Mesendoderm (in vitro differentiated cells): ENCODE results near the gene CCSER2.
"Not testable (repeated sequence)": the region's sequence is repeated elsewhere in the genome, so short reads cannot be mapped to it uniquely, and the experiment has no call there.

Source experiments
- DNase-seq: peaks from one replicate; pipeline ENCODE4 v3.0.0; 2013
- H2AK5ac ChIP-seq: 2 replicates; pipeline ENCODE4 v1.6.1; 2013; ENCODE audit warnings: low read length, inconsistent platforms
- H2BK120ac ChIP-seq: 2 replicates; pipeline ENCODE4 v1.6.1; 2013; ENCODE audit warnings: low read depth, mild to moderate bottlenecking, low read length, moderate library complexity, mixed read lengths
- H2BK15ac ChIP-seq: replicated peaks from 2 replicates; pipeline ENCODE4 v1.6.1; 2013; ENCODE audit warnings: low read depth, mild to moderate bottlenecking, moderate library complexity
- H2BK5ac ChIP-seq: 2 replicates; pipeline ENCODE4 v1.6.1; 2013; ENCODE audit warnings: low read length, inconsistent platforms
- H3K18ac ChIP-seq: 2 replicates; pipeline ENCODE4 v1.6.1; 2013; ENCODE audit warnings: mild to moderate bottlenecking, low read length, mixed read lengths
- H3K23ac ChIP-seq: one replicate; pipeline ENCODE4 v1.6.1; 2013; ENCODE audit warnings: low read length
- H3K27ac ChIP-seq: 2 replicates; pipeline ENCODE4 v1.5.1; 2013; ENCODE audit warnings: low read depth, mild to moderate bottlenecking, inconsistent platforms, low read length, moderate library complexity
- H3K27me3 ChIP-seq: 2 replicates; pipeline ENCODE4 v1.6.1; 2013; ENCODE audit warnings: low read length, control low read depth, mild to moderate bottlenecking, inconsistent platforms; ENCODE audit not compliant: insufficient read depth, poor library complexity
- H3K36me3 ChIP-seq: 2 replicates; pipeline ENCODE4 v1.6.1; 2013; ENCODE audit warnings: low read length, inconsistent platforms; ENCODE audit not compliant: control insufficient read depth, insufficient read depth
- H3K4ac ChIP-seq: one replicate; pipeline ENCODE4 v1.6.1; 2013; ENCODE audit warnings: low read depth, mild to moderate bottlenecking, low read length, moderate library complexity
- H3K4me1 ChIP-seq: 2 replicates; pipeline ENCODE4 v1.6.1; 2013; ENCODE audit warnings: low read depth, low read length, inconsistent platforms; ENCODE audit not compliant: control insufficient read depth
- H3K4me2 ChIP-seq: 2 replicates; pipeline ENCODE4 v1.6.1; 2013; ENCODE audit warnings: low read length
- H3K4me3 ChIP-seq: 2 replicates; pipeline ENCODE4 v1.5.1; 2013; ENCODE audit warnings: mild to moderate bottlenecking, low read length
- H3K56ac ChIP-seq: one replicate; pipeline ENCODE4 v1.6.1; 2013; ENCODE audit warnings: low read length
- H3K79me1 ChIP-seq: 2 replicates; pipeline ENCODE4 v1.6.1; 2013; ENCODE audit warnings: low read length, inconsistent platforms
- H3K79me2 ChIP-seq: 2 replicates; pipeline ENCODE4 v1.6.1; 2013; ENCODE audit warnings: mild to moderate bottlenecking, low read length; ENCODE audit not compliant: control insufficient read depth, insufficient read depth
- H3K9ac ChIP-seq: 2 replicates; pipeline ENCODE4 v1.6.1; 2013; ENCODE audit warnings: low read length, inconsistent platforms
- H4K5ac ChIP-seq: one replicate; pipeline ENCODE4 v1.6.1; 2013; ENCODE audit warnings: low read length
- H4K8ac ChIP-seq: one replicate; pipeline ENCODE4 v1.6.1; 2013; ENCODE audit warnings: low read depth, mild to moderate bottlenecking, control low read depth, low read length, moderate library complexity
- WGBS: extraction: QIAGEN DNeasy Blood & Tissue Kit; methylation state at CpG from one replicate; pipeline ENCODE4 v1.1.7; 2013; ENCODE audit warnings: low lambda C conversion rate, missing lambda C conversion rate; ENCODE audit not compliant: insufficient coverage; ENCODE audit errors: extremely low coverage; 5-methylcytosine and 5-hydroxymethylcytosine counted together

Gene CCSER2

DNA sequence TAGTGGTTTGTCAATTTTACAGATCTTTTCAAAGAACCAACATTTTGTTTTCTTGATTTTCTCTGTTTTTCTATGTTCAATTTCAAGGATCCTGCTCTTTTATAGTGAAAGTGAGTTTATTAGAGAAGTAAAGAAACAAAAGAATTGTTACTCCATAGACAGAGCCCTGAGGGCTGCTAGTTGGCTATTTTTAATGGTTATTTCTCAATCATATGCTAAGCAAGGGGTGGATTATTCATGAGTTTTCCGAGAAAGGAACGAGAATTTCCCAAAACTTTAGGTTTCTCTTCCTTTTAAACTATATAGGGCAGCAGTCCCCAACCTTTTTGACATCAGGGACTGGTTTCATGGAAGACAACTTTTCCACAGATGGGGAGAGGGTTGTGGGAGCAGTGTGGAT is 165.0 kb downstream of the CCSER2 start:
- H3K23ac ChIP-seq: no peak overlapping the region
- no peak overlapping the region for H3K4ac ChIP-seq
- H2BK120ac ChIP-seq: no peak overlapping the region
- H3K9ac ChIP-seq: no peak overlapping the region
- no peak overlapping the region for H3K4me2 ChIP-seq
- H2BK15ac ChIP-seq: no peak overlapping the region
- no peaks in the 10 kb centered on the region for H3K27me3 ChIP-seq
- H4K5ac ChIP-seq: no peak overlapping the region
- H3K36me3 ChIP-seq: no peaks in the 10 kb centered on the region
- no peaks in the 10 kb centered on the region for H3K79me2 ChIP-seq
- no CpG with 5 or more reads among the region's 2 CpGs for WGBS
- no peak overlapping the region for H3K4me3 ChIP-seq
- H3K18ac ChIP-seq: no peak overlapping the region
- no peaks in the 10 kb centered on the region for H3K79me1 ChIP-seq
- no peak overlapping the region for H3K56ac ChIP-seq
- DNase-seq: no peak
- no peak overlapping the region for H4K8ac ChIP-seq
- H3K27ac ChIP-seq: no peak overlapping the region
- H2AK5ac ChIP-seq: no peak overlapping the region
- no peak overlapping the region for H2BK5ac ChIP-seq
- H3K4me1 ChIP-seq: no peaks in the 10 kb centered on the region

- Histone ChIP-seq H2AK5ac (no peak overlapping the region), H3K4me3 (no peak overlapping the region), H2BK15ac (no peak overlapping the region), H3K79me1 (no peaks in the 10 kb centered on the region), H3K9ac (no peak overlapping the region), H3K4ac (no peak overlapping the region), H3K4me2 (no peak overlapping the region), H3K56ac (no peak overlapping the region), H4K5ac (no peak overlapping the region), H3K36me3 (no peaks in the 10 kb centered on the region), H3K79me2 (no peaks in the 10 kb centered on the region), H3K27me3 (no peaks in the 10 kb centered on the region), H3K18ac (no peak overlapping the region), H2BK5ac (no peak overlapping the region), H3K4me1 (no peaks in the 10 kb centered on the region), H3K27ac (no peak overlapping the region), H2BK120ac (no peak overlapping the region), H4K8ac (no peak overlapping the region), H3K23ac (no peak overlapping the region)
- no CpG with 5 or more reads among the region's 9 CpGs for WGBS
- peak; percentile 85 for DNase-seq
These were observed 165.8 kb downstream of the CCSER2 start for GRCh38 chr10:84493951-84494848.

DNA sequence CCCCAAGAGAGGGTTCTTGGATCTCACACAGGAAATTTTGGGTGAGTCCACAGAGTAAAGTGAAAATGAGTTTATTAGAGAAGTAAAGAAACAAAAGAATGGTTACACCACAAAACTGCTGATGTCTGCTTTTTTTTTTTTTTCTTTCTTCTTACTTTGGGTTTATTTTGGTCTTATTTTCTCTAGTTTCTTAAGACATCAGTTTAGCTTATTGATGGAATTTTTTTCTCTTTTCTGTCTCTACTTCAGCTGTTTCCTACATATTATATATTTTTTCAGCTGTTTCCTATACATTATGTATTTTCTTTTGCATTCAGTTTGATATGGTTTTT is 166.4 kb downstream of the CCSER2 start:
- Histone ChIP-seq H4K5ac (no peak overlapping the region), H3K79me2 (no peaks in the 10 kb centered on the region), H2AK5ac (no peak overlapping the region), H3K4me1 (no peaks in the 10 kb centered on the region), H3K27me3 (no peaks in the 10 kb centered on the region), H2BK5ac (no peak overlapping the region), H3K4me2 (no peak overlapping the region), H3K27ac (no peak overlapping the region), H3K79me1 (no peaks in the 10 kb centered on the region), H3K56ac (no peak overlapping the region), H2BK15ac (no peak overlapping the region), H3K23ac (no peak overlapping the region), H3K18ac (no peak overlapping the region), H3K36me3 (no peaks in the 10 kb centered on the region), H2BK120ac (no peak overlapping the region), H4K8ac (no peak overlapping the region), H3K4ac (no peak overlapping the region), H3K9ac (no peak overlapping the region), H3K4me3 (no peak overlapping the region)
- no peak for DNase-seq

DNA sequence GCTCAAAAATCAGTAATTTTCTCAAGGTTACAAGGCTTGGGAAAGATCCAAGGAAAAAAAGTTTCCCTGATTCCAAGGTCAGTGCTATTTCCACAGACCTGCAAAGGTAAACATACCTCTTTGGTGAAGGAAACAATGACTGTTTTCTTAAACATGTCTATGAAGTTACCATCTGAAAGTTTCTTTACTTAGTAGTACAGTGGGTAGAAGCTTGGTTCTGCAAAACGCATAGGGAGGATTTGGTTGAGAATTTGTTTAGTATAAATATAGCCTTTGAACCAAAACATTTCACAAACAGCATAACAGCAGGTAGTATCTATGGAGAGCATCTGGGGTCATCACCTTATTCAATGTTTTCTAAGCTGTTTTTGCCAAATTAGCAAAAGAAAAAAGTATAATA is 169.6 kb downstream of the CCSER2 start:
- no peak for DNase-seq
- Histone ChIP-seq H3K4me1 (no peaks in the 10 kb centered on the region), H4K5ac (no peak overlapping the region), H2BK15ac (no peak overlapping the region), H2AK5ac (no peak overlapping the region), H3K18ac (no peak overlapping the region), H3K27me3 (no peaks in the 10 kb centered on the region), H2BK5ac (no peak overlapping the region), H3K4ac (no peak overlapping the region), H3K27ac (no peak overlapping the region), H4K8ac (no peak overlapping the region), H3K56ac (no peak overlapping the region), H3K9ac (no peak overlapping the region), H3K79me2 (no peaks in the 10 kb centered on the region), H3K4me3 (no peak overlapping the region), H3K36me3 (no peaks in the 10 kb centered on the region), H3K79me1 (no peaks in the 10 kb centered on the region), H2BK120ac (no peak overlapping the region), H3K4me2 (no peak overlapping the region), H3K23ac (no peak overlapping the region)
- WGBS: no CpG with 5 or more reads among the region's 1 CpG

DNA sequence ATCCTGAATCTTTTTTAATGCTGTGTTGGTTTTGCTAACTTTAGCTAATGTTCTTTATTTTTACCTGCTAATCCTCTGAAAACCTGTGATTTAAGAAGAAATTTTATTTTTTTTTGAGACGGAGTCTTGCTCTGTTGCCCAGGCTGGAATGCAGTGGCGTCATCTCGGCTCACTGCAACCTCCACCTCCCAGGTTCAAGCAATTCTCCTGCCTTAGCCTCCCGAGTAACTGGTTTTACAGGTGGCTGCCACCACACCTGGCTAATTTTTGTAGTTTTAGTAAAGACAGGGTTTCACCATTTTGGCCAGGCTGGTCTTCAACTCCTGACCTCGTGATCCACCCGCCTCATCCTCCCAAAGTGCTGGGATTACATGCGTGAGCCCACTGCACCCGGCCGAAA is 170.7 kb downstream of the CCSER2 start:
- H3K4ac ChIP-seq, DNase-seq, H3K79me1 ChIP-seq, H2BK120ac ChIP-seq, H3K27ac ChIP-seq, H3K4me1 ChIP-seq, H3K23ac ChIP-seq, H2BK5ac ChIP-seq, H3K9ac ChIP-seq, H3K4me2 ChIP-seq, H3K79me2 ChIP-seq, H4K5ac ChIP-seq, H3K4me3 ChIP-seq, H2BK15ac ChIP-seq, H3K36me3 ChIP-seq, H3K56ac ChIP-seq, H3K27me3 ChIP-seq, H3K18ac ChIP-seq, H4K8ac ChIP-seq, H2AK5ac ChIP-seq: not testable (repeated sequence)
- WGBS: no CpG with 5 or more reads among the region's 9 CpGs

- Histone ChIP-seq H4K5ac (no peak overlapping the region), H2BK5ac (no peak overlapping the region), H3K27ac (no peak overlapping the region), H2BK120ac (no peak overlapping the region), H3K4me2 (no peak overlapping the region), H3K79me2 (no peaks in the 10 kb centered on the region), H4K8ac (no peak overlapping the region), H2BK15ac (no peak overlapping the region), H3K4ac (no peak overlapping the region), H3K4me1 (no peaks in the 10 kb centered on the region), H2AK5ac (no peak overlapping the region), H3K56ac (no peak overlapping the region), H3K36me3 (no peaks in the 10 kb centered on the region), H3K18ac (no peak overlapping the region), H3K23ac (no peak overlapping the region), H3K4me3 (no peak overlapping the region), H3K27me3 (no peaks in the 10 kb centered on the region), H3K9ac (no peak overlapping the region), H3K79me1 (no peaks in the 10 kb centered on the region)
- WGBS: no CpG with 5 or more reads among the region's 3 CpGs
- DNase-seq: peak; percentile 76
These were observed 171.5 kb downstream of the CCSER2 start for GRCh38 chr10:84499846-84500245.
